Liver (tissue), 9 donors: ENCODE measurements around the gene PPFIA4. TPM values are rescaled to one million over a fixed set of nuclear protein-coding genes. Genes with fewer than 3 reads are reported as not detected.

ENCODE experiments used
- DNase-seq: peaks from one replicate; pipeline ENCODE4 v3.0.0-alpha.2; 2017; ENCODE audit warnings: low spot score
- H3K27ac ChIP-seq, 2 donors: one replicate each; pipeline ENCODE4 v1.7.0; 2013; ENCODE audit warnings: inconsistent platforms in 2 of 2, low read length in 2 of 2, control low read depth in 1 of 2, low read depth in 1 of 2, mild to moderate bottlenecking in 1 of 2
- H3K27me3 ChIP-seq, 4 donors: one replicate each; pipeline versions ENCODE4 v1.6.1 to v1.7.0; 2013; ENCODE audit warnings: low read length in 3 of 4, inconsistent platforms in 1 of 4, mild to moderate bottlenecking in 1 of 4, moderate library complexity in 1 of 4; ENCODE audit not compliant: control insufficient read depth in 4 of 4, insufficient read depth in 4 of 4
- H3K36me3 ChIP-seq, 4 donors: one replicate each; pipeline versions ENCODE4 v1.6.1 to v1.7.0; 2013; ENCODE audit warnings: low read length in 3 of 4, mild to moderate bottlenecking in 3 of 4, low read depth in 1 of 4, moderate library complexity in 1 of 4; ENCODE audit not compliant: control insufficient read depth in 4 of 4, insufficient read depth in 3 of 4
- H3K4me1 ChIP-seq, 4 donors: one replicate each; pipeline versions ENCODE4 v1.6.1 to v1.7.0; 2013; ENCODE audit warnings: low read length in 3 of 4, mild to moderate bottlenecking in 3 of 4, moderate library complexity in 1 of 4; ENCODE audit not compliant: control insufficient read depth in 4 of 4, insufficient read depth in 4 of 4
- H3K4me3 ChIP-seq, 3 donors: one replicate each; pipeline versions ENCODE4 v1.6.1 to v1.7.0; 2013; ENCODE audit warnings: low read length in 3 of 3, control low read depth in 1 of 3, low read depth in 1 of 3, mild to moderate bottlenecking in 1 of 3
- H3K9ac ChIP-seq, 2 donors: one replicate each; pipeline ENCODE4 v1.7.0; 2013; ENCODE audit warnings: low read length in 2 of 2, mild to moderate bottlenecking in 2 of 2, moderate library complexity in 2 of 2, control low read depth in 1 of 2, low read depth in 1 of 2
- H3K9me3 ChIP-seq, 4 donors: one replicate each; pipeline versions ENCODE4 v1.6.1 to v1.7.0; 2013; ENCODE audit warnings: low read length in 3 of 4; ENCODE audit not compliant: control insufficient read depth in 4 of 4
- ATF3 ChIP-seq: IDR thresholded peaks from 2 replicates; pipeline ENCODE4 v1.6.1; 2016; ENCODE audit warnings: antibody characterized with exemption
- CTCF ChIP-seq: fragments of 150-350 bp; IDR thresholded peaks from 2 replicates; pipeline ENCODE4 v1.5.1; 2017; ENCODE audit warnings: improper control_type of control experiment, low read depth, low read length; ENCODE audit not compliant: missing input control
- FOXA1 ChIP-seq: IDR thresholded peaks from 2 replicates; pipeline ENCODE4 v1.6.1; 2016; ENCODE audit warnings: antibody characterized with exemption
- FOXA2 ChIP-seq: IDR thresholded peaks from 2 replicates; pipeline ENCODE4 v1.6.1; 2016; ENCODE audit warnings: antibody characterized with exemption
- GABPA ChIP-seq, 2 donors: IDR thresholded peaks in 1 of 2; conservative IDR thresholded peaks in 1 of 2; 2 replicates each; pipeline ENCODE4 v1.6.1; 2016; ENCODE audit warnings: antibody characterized with exemption in 2 of 2, mild to moderate bottlenecking in 1 of 2, moderate library complexity in 1 of 2
- HNF4A ChIP-seq, 2 donors: conservative IDR thresholded peaks; 2 replicates each; pipeline ENCODE4 v1.6.1; 2016; ENCODE audit warnings: antibody characterized with exemption in 2 of 2, mild to moderate bottlenecking in 2 of 2
- HNF4G ChIP-seq: IDR thresholded peaks from 2 replicates; pipeline ENCODE4 v1.6.1; 2016; ENCODE audit warnings: antibody characterized with exemption
- JUND ChIP-seq, 2 donors: IDR thresholded peaks; 2 replicates each; pipeline ENCODE4 v1.6.1; 2016; ENCODE audit warnings: antibody characterized with exemption in 2 of 2
- MAX ChIP-seq: IDR thresholded peaks from 2 replicates; pipeline ENCODE4 v1.6.1; 2016; ENCODE audit warnings: antibody characterized with exemption
- RAD21 ChIP-seq, 2 donors: IDR thresholded peaks; 2 replicates each; pipeline ENCODE4 v1.6.1; 2016; ENCODE audit warnings: antibody characterized with exemption in 2 of 2, mild to moderate bottlenecking in 2 of 2
- REST ChIP-seq: IDR thresholded peaks from 2 replicates; pipeline ENCODE4 v1.6.1; 2016; ENCODE audit warnings: antibody characterized with exemption, mild to moderate bottlenecking
- RXRA ChIP-seq, 2 donors: IDR thresholded peaks; 2 replicates each; pipeline ENCODE4 v1.6.1; 2017 to 2018; ENCODE audit warnings: antibody characterized with exemption in 2 of 2, mild to moderate bottlenecking in 1 of 2
- SP1 ChIP-seq: IDR thresholded peaks from 2 replicates; pipeline ENCODE4 v1.6.1; 2018; ENCODE audit warnings: antibody characterized with exemption, mild to moderate bottlenecking
- TAF1 ChIP-seq: conservative IDR thresholded peaks from 2 replicates; pipeline ENCODE4 v1.6.1; 2016; ENCODE audit warnings: antibody characterized with exemption, mild to moderate bottlenecking
- YY1 ChIP-seq: IDR thresholded peaks from 2 replicates; pipeline ENCODE4 v1.6.1; 2016; ENCODE audit warnings: antibody characterized with exemption, mild to moderate bottlenecking
- ZBTB33 ChIP-seq: IDR thresholded peaks from 2 replicates; pipeline ENCODE4 v1.6.1; 2016; ENCODE audit warnings: antibody characterized with exemption
- WGBS: extraction: QIAGEN DNeasy Blood & Tissue Kit; methylation state at CpG from one replicate; pipeline ENCODE4 v1.1.7; 2013; 5-methylcytosine and 5-hydroxymethylcytosine counted together
- polyA plus RNA-seq, 2 donors: library from polyadenylated mRNA; stranded (reverse) in 1 of 2; unstranded in 1 of 2; fragments of 200-250 nt in 1 of 2; fragments of >200 nt in 1 of 2; fragmentation: Nextera tagmentation in 1 of 2; extraction: Ambion mirVana in 1 of 2; gene quantifications; one replicate each; pipeline versions ENCODE4 v1.2.1 to v1.2.3, GENCODE V29; 2013 to 2015
- total RNA-seq, 2 donors: library from RNA; depleted of rRNA; stranded (reverse); fragments of >200 nt; gene quantifications; one replicate each; pipeline ENCODE4 v1.2.3, GENCODE V29; 2014
- donor health status: healthy.
- donor health status: healthy.
- donor health status: healthy.
- donor health status: healthy.
- donor health status: healthy.

The PPFIA4 gene
- total and polyA plus RNA-seq, 4 donors: 0.07 to 0.33 (median 0.15) TPM

- TF ChIP-seq FOXA1 (no peak), RXRA (IDR thresholded peaks at IDR 0.05) (no peak), FOXA2 (no peak), ZBTB33 (no peak), HNF4A (conservative IDR thresholded peaks at IDR 0.05) (no peak), RAD21 (IDR thresholded peaks at IDR 0.05) (no peak), MAX (no peak), YY1 (no peak), GABPA (IDR thresholded peaks at IDR 0.05 in 1 of 2, conservative IDR thresholded peaks at IDR 0.05 in 1 of 2) (no peak), SP1 (no peak), JUND (IDR thresholded peaks at IDR 0.05) (no peak), CTCF (no peak), ATF3 (no peak), TAF1 (no peak), REST (no peak), HNF4G (no peak)
- H3K36me3 ChIP-seq: peaks cover 0 to 6% (median 3%) of the 10 kb centered on the region in 4 donors
- DNase-seq: no peak
- H3K4me1 ChIP-seq: peaks cover 5 to 7% (median 6%) of the 10 kb centered on the region in 4 donors
- no peaks in the 10 kb centered on the region for H3K9me3 ChIP-seq
- no peak overlapping the region for H3K9ac ChIP-seq
- H3K4me3 ChIP-seq: no peak overlapping the region
- no peaks in the 10 kb centered on the region for H3K27me3 ChIP-seq
- WGBS: 74% methylated on average over 13 of the region's 13 CpGs
- no peak overlapping the region for H3K27ac ChIP-seq
These were observed 2.7 kb downstream of the PPFIA4 start for GRCh38 chr1:203028784-203029553.
